Forelimb muscle (tissue), 1 donor: ENCODE results near the gene PRKCB. TPM values are rescaled to one million over a fixed set of nuclear protein-coding genes. Genes with fewer than 3 reads are reported as not detected.

Experiments used
- DNase-seq: peaks from one replicate; pipeline ENCODE4 v3.0.0-alpha.2; 2013; ENCODE audit warnings: low read depth
- polyA plus RNA-seq: library from polyadenylated mRNA; unstranded; fragments of 120-200 nt; gene quantifications from one replicate; pipeline ENCODE4 v1.2.1, GENCODE V29; 2013; ENCODE audit not compliant: insufficient read length

PRKCB gene
- polyA plus RNA-seq, 1 donor = 1.2 TPM

GRCh38 chr16:23943604-23944003 lies 107.8 kb downstream of the PRKCB start:
- DNase-seq = no peak

GRCh38 chr16:23944381-23944780 lies 108.6 kb downstream of the PRKCB start:
- DNase-seq = no peak

GRCh38 chr16:23945243-23945642 lies 109.5 kb downstream of the PRKCB start:
- DNase-seq = no peak

- DNase-seq = no peak
These were observed 112.1 kb downstream of the PRKCB start for GRCh38 chr16:23947838-23948237.

DNA sequence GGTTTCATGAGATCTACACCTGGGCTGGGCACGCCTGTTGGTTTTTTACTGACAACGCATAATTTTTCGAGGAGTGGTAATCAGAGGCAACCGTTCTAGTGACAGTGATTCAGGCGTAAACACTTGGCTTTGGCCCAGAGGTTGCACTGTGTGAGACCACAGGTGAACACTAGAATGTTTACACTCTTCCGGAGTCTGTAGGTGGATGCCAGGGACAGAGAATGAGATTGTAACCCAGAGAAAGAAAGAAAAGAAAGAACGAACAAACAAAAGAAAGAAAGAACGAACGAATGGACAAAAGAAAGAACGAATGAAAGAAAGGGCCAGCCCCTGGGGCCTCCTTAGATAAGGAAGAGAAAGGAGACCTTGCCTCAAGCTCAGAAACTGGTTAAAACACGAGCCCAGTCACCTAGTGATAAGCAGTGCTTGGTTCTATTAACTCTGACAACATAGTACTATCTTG lies 113.2 kb downstream of the PRKCB start:
- DNase-seq = no peak

DNA sequence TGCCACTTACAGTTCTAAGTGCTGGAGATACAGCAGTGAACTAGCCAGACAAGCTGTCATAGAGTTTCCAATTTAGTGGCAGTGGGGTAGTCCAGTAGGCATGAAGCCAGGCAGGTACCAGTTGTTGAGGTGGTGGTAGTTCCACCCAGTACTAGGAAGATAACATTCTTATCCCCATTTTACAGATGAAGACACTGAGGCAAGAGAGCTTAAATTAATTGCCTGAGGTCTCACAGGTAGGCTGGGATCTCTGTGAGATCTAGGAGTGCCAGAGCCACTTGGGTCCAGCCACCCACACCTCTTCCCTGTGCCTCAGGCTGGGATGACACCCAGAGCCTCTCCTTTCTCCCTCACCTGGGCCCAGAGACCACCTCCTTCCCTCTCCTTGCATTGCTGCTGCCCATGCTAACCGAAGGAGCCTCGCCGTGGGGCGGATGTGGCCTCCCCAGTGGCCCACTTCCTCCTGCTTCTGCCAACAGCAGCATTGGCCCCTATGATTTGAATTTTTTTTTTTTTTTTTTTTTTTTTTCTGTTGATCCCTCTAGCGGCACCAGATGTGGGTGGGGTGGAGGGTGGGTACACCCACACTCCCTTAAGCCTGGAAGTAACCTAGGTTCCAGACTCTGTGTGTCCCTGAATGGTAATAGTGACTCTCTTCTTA lies 114.0 kb downstream of the PRKCB start:
- DNase-seq = no peak

GRCh38 chr16:23950291-23950894 lies 114.6 kb downstream of the PRKCB start:
- DNase-seq = no peak

DNA sequence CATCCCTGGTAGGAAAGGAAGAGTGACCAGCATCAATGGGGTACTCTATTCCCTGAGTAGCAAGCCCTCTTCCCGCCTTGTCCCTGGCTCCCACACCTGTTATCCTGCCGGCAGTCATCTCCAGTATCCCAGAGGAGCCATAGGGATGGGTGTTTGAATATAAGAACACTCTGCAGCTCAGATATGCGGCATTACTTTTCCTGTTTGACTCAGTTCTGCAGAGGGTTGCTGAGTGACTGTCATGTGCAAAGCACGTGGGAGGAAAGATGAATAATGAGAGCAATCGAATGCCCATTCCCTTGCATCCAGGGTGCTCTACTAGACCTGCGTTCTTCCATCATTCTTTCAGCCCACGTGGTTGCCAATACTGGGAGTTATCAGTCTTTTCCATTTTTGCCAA lies 115.1 kb downstream of the PRKCB start:
- DNase-seq = no peak

DNA sequence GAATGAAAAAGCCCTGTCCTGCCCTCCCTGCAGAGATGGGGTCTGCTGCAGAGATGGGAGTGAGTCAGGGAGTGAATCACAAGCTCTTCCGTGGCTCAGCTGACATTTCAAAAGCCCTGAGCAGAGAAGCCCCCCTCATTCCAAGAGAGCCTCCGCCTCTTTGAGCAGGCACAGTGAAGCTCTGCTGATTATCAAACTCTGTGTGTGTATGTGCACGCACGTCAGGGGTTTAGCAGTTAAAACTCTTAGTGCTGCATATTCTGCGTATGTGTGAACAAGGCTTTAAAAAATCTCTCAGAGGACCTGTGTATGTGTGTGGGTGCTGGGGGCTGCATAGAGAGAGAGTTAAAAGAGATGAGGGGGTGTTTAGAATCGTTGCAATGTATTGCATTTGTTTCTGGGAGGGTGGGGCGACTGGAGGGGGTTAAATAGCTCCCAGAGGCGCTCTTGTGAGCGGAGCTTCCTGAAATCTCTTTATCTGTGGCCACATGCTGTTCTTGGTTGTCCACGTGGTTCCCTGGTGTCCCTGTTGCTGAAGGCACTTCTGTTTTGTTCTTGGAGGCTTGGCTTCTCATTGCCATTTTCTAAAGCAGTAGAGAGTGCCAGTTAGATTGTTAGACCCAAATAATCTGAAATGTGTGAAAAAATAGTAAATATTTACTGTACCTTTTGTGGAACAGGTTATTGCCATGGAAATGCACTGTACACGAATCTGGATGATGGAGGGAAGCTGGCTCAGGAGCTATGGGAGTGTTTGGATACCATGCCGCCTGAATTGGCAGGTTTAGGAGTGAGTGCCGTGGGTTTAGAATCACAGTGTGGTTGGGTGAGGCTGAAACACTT lies 116.6 kb downstream of the PRKCB start:
- DNase-seq = no peak

DNA sequence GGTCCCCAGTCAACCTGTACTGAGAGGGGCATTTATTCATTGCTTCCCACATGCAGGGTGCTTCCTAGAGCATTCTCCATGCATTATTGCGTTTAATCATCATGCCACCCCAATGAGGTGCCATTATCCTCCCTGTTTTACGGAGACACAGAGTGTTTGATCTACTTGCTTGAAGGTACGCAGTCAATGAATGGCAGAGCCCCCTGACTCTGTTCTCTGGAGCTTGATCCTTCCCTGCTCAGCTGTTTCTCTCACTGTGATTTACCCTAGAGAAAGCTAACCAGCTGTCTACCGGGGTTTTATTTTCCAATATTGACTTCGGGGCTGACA lies 117.2 kb downstream of the PRKCB start:
- DNase-seq = no peak

DNA sequence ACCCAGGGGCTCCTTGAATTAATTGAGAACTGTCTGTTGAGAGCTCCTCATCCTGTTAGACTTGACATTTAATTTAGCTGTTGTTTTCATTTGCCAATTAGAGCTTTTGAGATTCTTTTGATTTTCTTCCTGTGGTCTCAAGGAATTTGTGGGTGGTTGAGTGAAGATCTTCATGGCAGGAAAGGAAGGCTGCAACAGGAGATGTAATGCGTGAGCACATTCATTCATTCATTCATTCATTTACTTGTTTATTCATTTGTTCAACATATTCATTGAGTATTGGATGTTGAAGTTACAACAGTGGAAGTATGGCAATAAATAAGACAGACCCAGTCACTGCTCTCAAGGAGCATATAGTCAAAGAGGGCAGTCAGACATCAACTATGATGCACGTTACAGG lies 117.7 kb downstream of the PRKCB start:
- DNase-seq = no peak

- DNase-seq = no peak
These were observed 119.3 kb downstream of the PRKCB start for GRCh38 chr16:23955088-23955487.

DNA sequence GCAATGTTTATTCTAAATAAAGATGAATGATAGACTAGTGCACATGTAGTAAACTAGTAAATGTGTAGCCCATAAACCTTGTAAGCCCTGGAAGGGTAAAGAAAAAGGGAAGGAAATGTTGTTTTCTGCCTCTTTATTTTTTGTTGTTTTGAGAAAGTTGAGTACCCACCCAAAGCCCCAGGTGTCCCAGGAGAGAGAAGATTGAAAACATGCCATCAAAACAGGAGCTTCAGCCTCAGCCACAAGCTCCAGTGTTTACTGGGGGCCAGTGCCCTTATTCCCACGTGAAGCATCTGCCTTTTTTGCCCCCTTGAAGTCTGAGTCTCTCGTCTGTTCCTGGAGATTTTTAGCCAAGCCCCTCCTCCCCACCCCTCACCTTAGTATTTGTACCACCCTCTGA lies 121.5 kb downstream of the PRKCB start:
- DNase-seq = no peak

DNA sequence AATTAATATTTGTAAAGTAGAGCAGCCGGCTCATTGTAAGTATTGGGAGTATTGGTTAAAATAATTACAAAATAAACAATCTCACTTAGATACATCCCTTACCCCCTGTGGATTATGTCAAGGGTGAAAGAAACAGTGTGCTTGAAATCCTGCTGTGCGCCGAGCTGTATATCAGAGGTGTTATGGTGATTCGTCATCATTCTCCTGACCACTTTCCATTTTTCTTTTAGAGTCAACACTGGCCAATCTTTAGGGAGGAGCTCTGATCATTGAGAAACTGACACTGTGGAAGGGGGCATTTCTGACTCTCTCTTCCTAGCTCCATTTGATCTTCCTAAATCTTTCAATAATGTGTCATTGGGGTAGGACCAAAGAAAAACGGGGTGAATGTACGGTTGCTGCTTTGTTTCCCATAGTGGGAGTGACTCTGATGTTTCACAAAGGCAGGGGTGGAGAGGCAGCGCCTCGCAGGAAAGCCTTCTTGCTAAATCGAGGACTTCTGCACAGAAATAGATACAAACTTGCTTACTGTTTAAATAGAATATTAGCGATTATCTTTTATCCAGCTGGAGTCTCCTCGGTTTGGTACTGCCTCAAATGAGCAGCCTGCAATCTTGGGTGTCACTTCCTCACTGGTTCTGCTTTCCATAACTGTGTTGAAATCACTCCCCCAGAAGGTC lies 123.4 kb downstream of the PRKCB start:
- DNase-seq = no peak

DNA sequence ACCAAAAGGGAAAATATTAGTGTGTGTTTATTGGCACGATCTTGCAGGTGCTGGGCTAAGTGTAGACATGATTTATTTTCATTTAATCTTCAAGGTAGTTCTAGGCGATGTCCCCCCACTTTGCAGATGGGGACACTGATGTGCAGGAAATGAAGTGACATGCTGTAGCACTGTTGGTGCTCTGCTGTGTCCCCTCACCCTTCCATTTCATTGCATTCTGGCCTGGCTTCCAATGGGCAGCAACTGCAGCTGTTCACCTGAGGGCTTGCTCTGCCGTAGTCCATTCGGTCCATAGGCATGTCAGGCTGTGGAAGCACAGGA lies 123.9 kb downstream of the PRKCB start:
- DNase-seq = no peak

GRCh38 chr16:23960081-23960885 lies 124.5 kb downstream of the PRKCB start:
- DNase-seq = no peak

DNA sequence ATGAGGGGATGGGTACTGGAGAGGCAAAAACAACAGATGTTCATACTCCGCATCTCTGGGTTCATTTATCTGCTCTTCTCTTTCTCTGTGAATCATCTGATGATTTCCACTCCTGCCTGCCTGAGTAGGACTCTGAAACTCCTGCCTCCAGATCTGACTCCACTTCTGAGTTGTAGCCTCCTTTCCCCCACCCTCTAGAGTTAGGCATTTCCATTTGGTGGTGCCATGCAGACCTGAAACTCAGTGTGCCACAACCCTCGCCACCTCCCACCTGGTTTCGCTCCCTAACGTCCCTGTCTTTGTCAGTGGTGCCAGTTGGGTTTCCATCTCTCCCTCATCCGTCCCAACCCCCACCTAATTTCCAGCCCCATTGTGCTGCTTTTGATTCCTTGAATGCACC lies 126.2 kb downstream of the PRKCB start:
- DNase-seq = no peak

- no peak for DNase-seq
These were observed 128.4 kb downstream of the PRKCB start for GRCh38 chr16:23964136-23964535.

GRCh38 chr16:23965137-23965733 lies 129.5 kb downstream of the PRKCB start:
- no peak for DNase-seq

DNA sequence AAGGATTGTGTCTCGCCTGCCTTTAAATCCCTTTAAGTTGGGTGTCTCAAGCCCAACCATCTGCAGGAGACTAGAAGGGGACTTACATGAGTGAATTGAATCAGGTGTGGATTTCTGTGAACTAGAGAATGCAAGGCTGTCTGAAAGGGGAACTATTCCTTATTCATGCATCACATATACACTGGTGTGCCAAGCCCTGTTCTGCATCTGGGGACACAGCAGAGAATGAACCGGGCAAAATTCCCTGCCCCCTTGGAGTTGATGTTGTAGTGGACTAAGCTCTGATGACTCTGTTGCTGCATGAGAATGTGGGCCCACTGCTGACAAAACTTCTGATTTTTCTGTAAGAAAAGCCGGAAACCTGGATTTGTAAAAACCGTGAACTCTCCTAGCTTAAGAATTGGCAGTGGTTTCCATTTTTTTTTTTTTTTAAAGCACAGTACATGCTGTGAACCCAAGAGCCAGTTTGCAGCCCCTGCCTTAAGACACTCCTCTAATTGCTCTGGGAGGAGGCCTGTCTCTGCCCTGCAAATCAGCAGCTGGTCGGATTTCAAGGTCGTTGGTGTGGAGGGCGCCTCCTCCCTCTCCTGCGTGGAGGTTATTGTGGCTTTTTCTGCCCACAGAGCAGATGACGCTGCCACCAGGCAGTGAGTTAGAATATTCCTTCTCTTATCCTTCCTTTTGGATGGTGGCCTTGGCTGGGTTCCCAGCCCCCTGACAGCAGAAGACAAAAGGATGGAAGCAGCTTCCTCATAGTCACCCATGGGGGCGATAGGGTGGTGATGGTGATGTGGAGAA lies 131.0 kb downstream of the PRKCB start:
- DNase-seq = no peak
